GM20000 (cell line): Measurements from ENCODE around the gene ARMC2.

ENCODE experiments used
- DNase-seq: peaks from one replicate; pipeline ENCODE4 v3.0.0; 2012; ENCODE audit warnings: low spot score
- TF ChIP-seq, protein P1 (sequence below): IDR thresholded peaks from 2 replicates; pipeline ENCODE4 v1.5.1; 2012; ENCODE audit warnings: mild to moderate bottlenecking, control low read depth; ENCODE audit errors: extremely low read depth, missing control alignments

ARMC2 gene

DNA sequence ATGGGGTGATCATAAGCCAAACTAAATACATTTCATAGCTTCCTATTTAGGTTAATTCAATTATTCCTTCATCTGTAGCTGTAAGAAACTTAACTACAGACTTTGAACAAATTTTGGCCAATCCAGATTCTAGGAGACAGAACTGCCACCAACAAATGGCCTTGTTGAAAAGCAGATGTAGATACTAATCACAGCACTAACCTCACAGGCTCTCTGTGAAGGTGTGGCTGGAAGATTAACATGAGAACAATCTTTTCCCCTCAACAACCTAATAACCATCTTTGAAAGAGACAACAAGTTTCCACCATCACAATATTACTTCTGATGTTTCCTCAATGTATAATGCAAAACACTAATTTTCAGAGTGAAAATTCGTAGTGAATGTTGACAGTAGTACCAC lies 158.6 kb downstream of the ARMC2 start:
- DNase-seq: no peak
- TF ChIP-seq, protein P1, sequence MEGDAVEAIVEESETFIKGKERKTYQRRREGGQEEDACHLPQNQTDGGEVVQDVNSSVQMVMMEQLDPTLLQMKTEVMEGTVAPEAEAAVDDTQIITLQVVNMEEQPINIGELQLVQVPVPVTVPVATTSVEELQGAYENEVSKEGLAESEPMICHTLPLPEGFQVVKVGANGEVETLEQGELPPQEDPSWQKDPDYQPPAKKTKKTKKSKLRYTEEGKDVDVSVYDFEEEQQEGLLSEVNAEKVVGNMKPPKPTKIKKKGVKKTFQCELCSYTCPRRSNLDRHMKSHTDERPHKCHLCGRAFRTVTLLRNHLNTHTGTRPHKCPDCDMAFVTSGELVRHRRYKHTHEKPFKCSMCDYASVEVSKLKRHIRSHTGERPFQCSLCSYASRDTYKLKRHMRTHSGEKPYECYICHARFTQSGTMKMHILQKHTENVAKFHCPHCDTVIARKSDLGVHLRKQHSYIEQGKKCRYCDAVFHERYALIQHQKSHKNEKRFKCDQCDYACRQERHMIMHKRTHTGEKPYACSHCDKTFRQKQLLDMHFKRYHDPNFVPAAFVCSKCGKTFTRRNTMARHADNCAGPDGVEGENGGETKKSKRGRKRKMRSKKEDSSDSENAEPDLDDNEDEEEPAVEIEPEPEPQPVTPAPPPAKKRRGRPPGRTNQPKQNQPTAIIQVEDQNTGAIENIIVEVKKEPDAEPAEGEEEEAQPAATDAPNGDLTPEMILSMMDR: no peak

DNA sequence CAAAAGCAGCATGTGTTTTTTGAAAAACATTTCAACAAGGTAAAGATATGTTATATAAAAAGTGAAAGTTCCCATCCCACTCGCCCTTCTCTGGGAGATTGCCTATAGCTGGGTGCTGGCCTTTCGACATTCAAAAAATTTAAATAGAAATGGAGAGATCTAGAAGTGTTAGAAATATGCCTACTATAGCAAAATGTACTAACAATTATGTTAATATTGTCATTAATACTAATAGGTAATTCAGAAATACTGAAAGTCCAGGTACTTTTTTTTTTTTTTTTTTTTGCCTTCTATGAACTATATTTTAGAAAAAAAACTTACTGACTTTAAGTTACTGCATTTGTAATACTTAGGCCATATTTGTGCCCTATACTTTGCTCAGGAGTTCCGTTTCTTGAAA lies 159.3 kb downstream of the ARMC2 start:
- no peak for DNase-seq
- TF ChIP-seq, protein P1: no peak

DNA sequence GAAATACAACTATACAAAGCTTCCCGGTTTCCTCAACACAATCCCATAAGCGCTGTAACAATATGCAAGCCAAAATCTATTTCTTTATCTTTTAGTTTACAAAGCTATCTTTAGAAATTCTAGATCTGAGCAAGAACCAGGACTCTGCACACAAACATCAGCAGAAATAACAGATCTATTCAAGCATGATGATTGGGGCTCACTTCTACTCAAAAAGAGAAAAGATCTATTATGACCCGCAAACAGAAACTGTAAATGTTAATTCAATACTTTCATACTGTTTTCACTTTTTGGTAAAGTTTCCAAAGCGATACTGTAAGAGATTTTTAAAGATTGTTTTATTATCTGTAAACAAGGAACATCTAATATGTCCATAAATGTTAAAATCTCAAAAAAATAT lies 159.8 kb downstream of the ARMC2 start:
- DNase-seq: peak; percentile 30
- TF ChIP-seq, protein P1: no peak

DNA sequence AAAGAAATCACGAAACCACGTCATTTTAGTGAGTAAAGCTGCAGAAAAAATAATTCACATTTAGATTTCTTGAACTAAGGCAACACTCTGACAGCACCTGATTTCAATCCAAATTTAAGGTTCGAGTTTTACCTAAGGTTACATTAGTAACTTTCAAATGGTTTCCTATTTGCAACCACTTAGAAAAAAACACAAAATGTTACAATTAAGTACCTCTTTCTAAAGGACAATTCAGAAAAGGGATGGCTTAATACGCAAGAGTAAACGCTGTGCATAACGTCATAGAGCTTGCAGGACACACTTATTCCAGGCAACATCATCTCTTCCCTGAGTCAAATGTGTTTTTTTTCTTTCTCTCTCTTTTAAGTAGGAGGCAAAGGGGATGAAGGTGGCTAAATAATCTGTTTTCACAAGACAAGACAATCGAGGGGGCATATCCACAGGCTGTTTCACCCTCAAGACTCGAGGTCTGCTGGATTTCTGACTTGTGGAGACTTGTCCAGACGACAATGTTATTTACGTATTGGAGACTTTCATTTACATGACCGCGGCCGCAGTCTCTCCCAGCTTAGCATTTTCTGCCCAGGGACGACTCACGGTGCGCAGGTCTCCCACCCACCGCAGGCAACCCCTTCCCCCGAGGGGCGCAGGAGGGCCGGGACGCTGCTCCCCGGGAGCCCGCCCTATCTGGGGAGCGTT lies 160.5 kb downstream of the ARMC2 start:
- DNase-seq: peak; percentile 30
- TF ChIP-seq, protein P1: no peak

DNA sequence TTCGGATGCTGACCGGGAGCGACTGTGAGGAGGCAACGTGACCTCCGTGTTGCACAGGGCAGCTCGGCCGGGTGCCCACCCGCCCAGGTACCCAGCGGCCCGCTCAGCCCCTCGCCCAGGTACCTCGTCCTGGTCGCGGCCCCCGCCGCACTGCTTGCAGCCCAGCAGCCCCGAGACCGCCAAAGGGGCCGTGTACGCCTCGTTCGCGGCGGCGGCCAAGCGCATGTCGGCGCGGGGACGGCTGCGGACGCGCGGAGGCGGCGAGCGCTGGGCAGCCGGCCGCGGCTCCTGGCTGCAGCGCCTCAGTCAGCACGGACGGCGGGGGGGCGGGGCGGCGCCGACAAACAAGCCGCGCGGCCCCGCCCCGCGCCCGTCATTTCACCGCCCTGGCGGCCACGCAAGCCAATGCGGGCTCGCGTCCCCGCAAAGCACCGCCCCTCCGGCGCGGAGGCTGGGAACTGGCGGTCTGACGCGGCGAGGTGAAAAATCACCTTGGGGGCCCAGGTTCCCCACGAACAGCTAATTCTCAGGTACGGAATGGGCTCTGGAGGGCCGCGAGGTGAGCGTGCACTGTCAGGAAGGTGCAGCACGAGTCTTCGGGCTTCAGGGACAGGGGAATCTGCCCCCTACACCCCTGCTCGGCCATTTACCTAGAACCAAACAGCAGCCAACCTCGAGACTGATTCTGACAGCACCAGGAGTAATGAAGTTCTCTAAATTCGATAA lies 161.2 kb downstream of the ARMC2 start:
- peak; percentile 87 for DNase-seq
- TF ChIP-seq, protein P1: no peak

DNA sequence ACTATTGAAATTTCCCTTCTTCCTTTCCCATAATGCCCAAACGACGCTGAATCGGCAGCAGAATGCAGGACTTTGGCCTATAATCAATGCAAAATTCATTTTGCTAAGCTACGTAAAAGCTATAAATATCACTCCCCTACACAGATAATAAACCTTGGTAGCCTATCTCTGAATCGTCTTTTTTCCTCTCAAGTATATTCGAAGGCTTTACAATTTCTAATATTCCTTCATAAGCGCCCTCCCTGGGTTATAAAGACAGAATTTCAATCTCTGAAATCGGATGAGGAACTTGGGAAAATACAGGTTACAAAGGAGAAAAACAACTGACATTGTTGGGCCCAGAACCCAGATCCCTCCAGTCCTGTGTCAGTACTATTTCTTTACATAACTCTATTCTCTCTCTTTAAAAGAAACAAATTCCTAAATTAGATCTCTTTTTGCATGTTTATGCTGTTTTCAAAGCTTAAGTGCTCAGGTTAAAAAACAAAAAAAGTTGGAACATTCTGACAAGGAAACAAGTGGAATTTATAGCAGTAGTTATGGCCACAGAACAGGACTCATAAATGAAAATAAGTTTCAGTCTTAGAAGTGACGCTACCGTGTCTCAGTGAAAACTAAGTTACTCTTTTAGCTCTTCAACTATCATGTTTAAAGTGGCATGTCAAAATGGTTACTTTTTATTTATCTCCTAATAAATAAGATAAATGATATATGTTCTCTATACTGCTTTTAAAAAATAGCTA lies 161.9 kb downstream of the ARMC2 start:
- DNase-seq: no peak
- TF ChIP-seq, protein P1: no peak

DNA sequence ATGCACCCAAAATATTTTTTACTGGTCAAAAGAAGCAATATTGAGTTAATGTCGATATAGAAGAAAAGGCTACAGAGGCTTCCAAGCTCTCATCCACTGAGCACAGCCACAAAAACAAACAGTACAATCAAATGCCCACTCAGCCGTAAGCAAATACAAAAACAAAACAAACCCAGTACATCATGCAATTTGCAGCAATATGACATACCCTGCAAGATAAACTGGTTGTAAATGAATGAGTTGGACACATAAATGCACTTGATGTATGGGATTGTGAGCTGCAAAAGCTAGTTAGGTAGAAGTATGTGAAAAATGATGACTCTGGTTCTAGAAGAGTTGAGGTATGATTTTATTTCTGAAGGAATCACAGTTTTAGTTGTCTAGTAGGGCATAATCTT lies 162.5 kb downstream of the ARMC2 start:
- TF ChIP-seq, protein P1: no peak
- no peak for DNase-seq
